Thyroid gland (tissue), 4 donors: ENCODE data around the gene CAD.

ENCODE experiments used
- POLR2A ChIP-seq, 2 donors: fragments of 450-650 bp; IDR thresholded peaks; one replicate each; pipeline ENCODE4 v1.6.1; 2017; ENCODE audit warnings: antibody characterized with exemption in 2 of 2, mild to moderate bottlenecking in 2 of 2, moderate library complexity in 1 of 2
- TF ChIP-seq, protein P1 (sequence below), 6 experiments: fragments of 200-600 bp in 3 of 6; fragments of 450-650 bp in 3 of 6; sonication (generic) in 3 of 6; IDR thresholded peaks; one replicate each; pipeline ENCODE4 v1.5.1; 2016 to 2019; ENCODE audit warnings: antibody characterized with exemption in 6 of 6, mild to moderate bottlenecking in 2 of 6, inconsistent platforms in 1 of 6, moderate library complexity in 1 of 6

DNA sequence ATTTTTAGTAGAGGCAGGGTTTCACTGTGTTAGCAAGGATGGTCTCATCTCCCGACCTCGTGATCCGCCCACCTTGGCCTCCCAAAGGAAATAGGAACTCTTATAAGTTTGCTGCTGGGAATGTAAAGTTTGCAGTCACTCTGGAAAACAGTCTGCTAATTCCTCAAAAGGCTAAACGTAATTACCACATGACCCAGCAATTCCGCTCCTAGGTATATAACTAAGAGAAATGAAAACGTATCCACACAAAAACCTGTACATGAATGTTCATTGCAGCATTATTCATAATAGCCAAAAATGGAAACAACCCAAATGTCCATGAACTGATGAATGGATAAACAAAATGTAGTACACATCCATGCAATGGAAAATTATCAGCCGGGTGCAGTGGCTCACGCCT is 27.2 kb upstream of the CAD start:
- TF ChIP-seq, protein P1, sequence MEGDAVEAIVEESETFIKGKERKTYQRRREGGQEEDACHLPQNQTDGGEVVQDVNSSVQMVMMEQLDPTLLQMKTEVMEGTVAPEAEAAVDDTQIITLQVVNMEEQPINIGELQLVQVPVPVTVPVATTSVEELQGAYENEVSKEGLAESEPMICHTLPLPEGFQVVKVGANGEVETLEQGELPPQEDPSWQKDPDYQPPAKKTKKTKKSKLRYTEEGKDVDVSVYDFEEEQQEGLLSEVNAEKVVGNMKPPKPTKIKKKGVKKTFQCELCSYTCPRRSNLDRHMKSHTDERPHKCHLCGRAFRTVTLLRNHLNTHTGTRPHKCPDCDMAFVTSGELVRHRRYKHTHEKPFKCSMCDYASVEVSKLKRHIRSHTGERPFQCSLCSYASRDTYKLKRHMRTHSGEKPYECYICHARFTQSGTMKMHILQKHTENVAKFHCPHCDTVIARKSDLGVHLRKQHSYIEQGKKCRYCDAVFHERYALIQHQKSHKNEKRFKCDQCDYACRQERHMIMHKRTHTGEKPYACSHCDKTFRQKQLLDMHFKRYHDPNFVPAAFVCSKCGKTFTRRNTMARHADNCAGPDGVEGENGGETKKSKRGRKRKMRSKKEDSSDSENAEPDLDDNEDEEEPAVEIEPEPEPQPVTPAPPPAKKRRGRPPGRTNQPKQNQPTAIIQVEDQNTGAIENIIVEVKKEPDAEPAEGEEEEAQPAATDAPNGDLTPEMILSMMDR (IDR thresholded peaks at IDR 0.05) = no peak
- TF ChIP-seq POLR2A (IDR thresholded peaks at IDR 0.05) = no peak
